OCI-LY1 (cell line): ENCODE data around the gene PIGC.

Experiments used
- EZH2 ChIP-seq: fragments of 200-600 bp; sonication (generic), shearing (Covaris generic); IDR thresholded peaks from 2 replicates; pipeline ENCODE4 v1.8.0; 2017; ENCODE audit warnings: borderline replicate concordance, mixed run types, mild to moderate bottlenecking, antibody characterized with exemption, low read length, moderate library complexity, mixed read lengths
- TF ChIP-seq, protein P1 (sequence below): fragments of 200-600 bp; sonication (generic), shearing (Covaris generic); IDR thresholded peaks from 2 replicates; pipeline ENCODE4 v1.5.1; 2017; ENCODE audit warnings: mild to moderate bottlenecking, antibody characterized with exemption, low read length, moderate library complexity, mixed read lengths

DNA sequence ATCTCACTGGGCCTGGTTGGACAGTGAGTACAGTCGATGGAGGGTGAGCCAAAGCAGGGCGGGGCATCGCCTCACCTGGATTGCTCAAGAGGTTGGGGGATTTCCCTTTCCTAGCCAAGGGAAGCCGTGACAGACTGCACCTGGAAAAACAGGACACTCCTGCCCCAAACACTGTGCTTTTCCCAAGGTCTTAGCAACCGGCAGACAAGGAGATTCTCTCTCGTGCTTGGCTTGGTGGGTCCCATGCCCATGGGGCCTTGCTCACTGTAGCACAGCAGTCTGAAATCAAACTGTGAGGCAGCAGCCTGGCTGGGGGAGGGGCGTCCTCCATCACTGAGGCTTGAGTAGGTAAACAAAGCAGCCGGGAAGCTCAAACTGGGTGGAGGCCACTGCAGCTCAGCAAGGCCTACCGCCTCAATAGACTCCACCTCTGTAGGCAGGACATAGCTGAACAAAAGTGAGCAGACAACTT is 12.1 kb downstream of the PIGC start:
- TF ChIP-seq, protein P1, sequence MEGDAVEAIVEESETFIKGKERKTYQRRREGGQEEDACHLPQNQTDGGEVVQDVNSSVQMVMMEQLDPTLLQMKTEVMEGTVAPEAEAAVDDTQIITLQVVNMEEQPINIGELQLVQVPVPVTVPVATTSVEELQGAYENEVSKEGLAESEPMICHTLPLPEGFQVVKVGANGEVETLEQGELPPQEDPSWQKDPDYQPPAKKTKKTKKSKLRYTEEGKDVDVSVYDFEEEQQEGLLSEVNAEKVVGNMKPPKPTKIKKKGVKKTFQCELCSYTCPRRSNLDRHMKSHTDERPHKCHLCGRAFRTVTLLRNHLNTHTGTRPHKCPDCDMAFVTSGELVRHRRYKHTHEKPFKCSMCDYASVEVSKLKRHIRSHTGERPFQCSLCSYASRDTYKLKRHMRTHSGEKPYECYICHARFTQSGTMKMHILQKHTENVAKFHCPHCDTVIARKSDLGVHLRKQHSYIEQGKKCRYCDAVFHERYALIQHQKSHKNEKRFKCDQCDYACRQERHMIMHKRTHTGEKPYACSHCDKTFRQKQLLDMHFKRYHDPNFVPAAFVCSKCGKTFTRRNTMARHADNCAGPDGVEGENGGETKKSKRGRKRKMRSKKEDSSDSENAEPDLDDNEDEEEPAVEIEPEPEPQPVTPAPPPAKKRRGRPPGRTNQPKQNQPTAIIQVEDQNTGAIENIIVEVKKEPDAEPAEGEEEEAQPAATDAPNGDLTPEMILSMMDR, result no peak
- TF ChIP-seq EZH2, result no peak
